Right cardiac atrium (tissue), 5 donors: ENCODE data around the gene MYH6. TPM values are rescaled to one million over a fixed set of nuclear protein-coding genes. Genes with fewer than 3 reads are reported as not detected.

Experiments
- ATAC-seq, 2 donors: fragments of 200-7000 bp; cut with Tn5 transposase; one replicate each; pipeline versions ENCODE4 v1.8.0 to v1.9.1; 2020; ENCODE audit warnings: moderate library complexity in 2 of 2, mild to moderate bottlenecking in 1 of 2
- DNase-seq, 3 donors: peaks; one replicate each; pipeline ENCODE4 v3.0.0-alpha.2; 2020
- H3K27ac ChIP-seq: one replicate; pipeline ENCODE4 v1.5.1; 2013; ENCODE audit warnings: mild to moderate bottlenecking, low read length, control low read depth, moderate library complexity
- H3K27me3 ChIP-seq: one replicate; pipeline ENCODE4 v1.6.1; 2013; ENCODE audit not compliant: control insufficient read depth, insufficient read depth
- H3K4me1 ChIP-seq: one replicate; pipeline ENCODE4 v1.6.1; 2013; ENCODE audit warnings: low read length; ENCODE audit not compliant: control insufficient read depth, insufficient read depth
- H3K4me3 ChIP-seq: one replicate; pipeline ENCODE4 v1.5.1; 2013; ENCODE audit warnings: low read length, control low read depth
- H3K9me3 ChIP-seq: one replicate; pipeline ENCODE4 v1.6.1; 2013; ENCODE audit warnings: low read length; ENCODE audit not compliant: control insufficient read depth
- WGBS: extraction: QIAGEN DNeasy Blood & Tissue Kit; methylation state at CpG from one replicate; pipeline ENCODE4 v1.1.7; 2013; 5-methylcytosine and 5-hydroxymethylcytosine counted together
- intact Hi-C, 4 donors: fragments of 100-400 bp; cut with DNase I; formaldehyde crosslinking; loops; one replicate each; pipeline versions ENCODE4 v1.11.0 to v1.14.0; 2022 to 2023
- microRNA-seq, 2 donors: library from miRNA; unstranded; fragments of <30 nt; microRNA quantifications; one replicate each; pipeline ENCODE4 v1.2.0, GENCODE V29; 2020 to 2021
- polyA plus RNA-seq: library from polyadenylated mRNA; stranded (reverse); fragments of 200-250 nt; gene quantifications from one replicate; pipeline ENCODE4 v1.2.3, GENCODE V29; 2013
- total RNA-seq, 4 donors: library from RNA; stranded (reverse); fragmentation: NEBNext Ultra II Directional; extraction: Animal tissue kit (Norgen Biotek cat#: 25700); gene quantifications; one replicate each; pipeline ENCODE4 v1.2.1, GENCODE V29; 2021
- donor health status: healthy with polysubstance abuse.
- donor health status: DM: no; HTN: yes; CAD: no.
- donor health status: DM: no; HTN: no; CAD: no.
- donor health status: DM: no; HTN: yes; CAD: no; lungs with severe emphysema.
- donor health status: DM: yes; HTN: yes; CAD: no.

MYH6 gene
- total and polyA plus RNA-seq, 5 donors = 11,120 to 15,773 (median 13,382) TPM

DNA sequence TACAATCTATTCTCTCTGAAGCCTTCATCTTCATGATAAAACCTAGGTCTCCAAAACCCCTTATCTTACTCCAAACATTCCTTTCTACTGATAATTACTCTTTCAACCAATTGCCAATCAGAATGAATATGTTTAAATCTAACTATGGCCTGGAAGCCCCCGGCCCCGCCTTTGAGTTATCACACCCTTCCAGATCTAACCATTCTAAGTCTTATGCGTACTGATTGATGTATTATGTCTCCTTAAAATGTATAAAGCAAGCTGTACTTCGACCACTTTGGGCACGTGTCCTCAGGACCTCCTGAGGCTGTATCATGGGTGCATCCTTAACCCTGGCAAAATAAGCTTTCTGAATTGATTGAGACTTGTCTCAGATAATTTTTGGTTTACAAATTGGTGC, 72.5 kb downstream of the MYH6 start:
- Histone ChIP-seq H3K9me3 (no peaks in the 10 kb centered on the region), H3K4me3 (no peak overlapping the region), H3K27ac (no peak overlapping the region), H3K4me1 (no peaks in the 10 kb centered on the region), H3K27me3 (no peaks in the 10 kb centered on the region)
- no peak for DNase-seq
- WGBS = 81% methylated on average over 5 of the region's 5 CpGs
- intact Hi-C loops = no loop called here
- ATAC-seq = no peak

Small RNA genes within 50 kb of the gene (microRNA-seq; reads per million reads assigned to microRNA genes)
- gene MIR208A (7,222 to 31,986 reads per million in 2 donors), gene MIR208B (4,189 to 7,770 reads per million in 2 donors)

Other genes starting within 250 kb of the MYH6 start
- 10 to 100 TPM in 2 of 4 donors, 1 to 10 TPM in 2; 6.9 to 11.7 (median 10.1) TPM for gene SLC7A8, start 224.6 kb downstream of the MYH6 start, total RNA-seq
- 7.8 TPM for gene SLC7A8, start 224.6 kb downstream of the MYH6 start, polyA plus RNA-seq
- gene RNF212B, start 170.3 kb downstream of the MYH6 start, total RNA-seq = not detected
- not detected for gene RNF212B, start 170.3 kb downstream of the MYH6 start, polyA plus RNA-seq
- 10 to 100 TPM in 2 of 4 donors, 1 to 10 TPM in 2; 8.4 to 12.7 (median 10.4) TPM for gene HOMEZ, start 122.1 kb downstream of the MYH6 start, total RNA-seq
- 9.8 TPM for gene HOMEZ, start 122.1 kb downstream of the MYH6 start, polyA plus RNA-seq
- gene PPP1R3E, start 105.4 kb downstream of the MYH6 start, total RNA-seq = 10 to 100 TPM in 2 of 4 donors, 1 to 10 TPM in 2; 6.1 to 15.3 (median 10.6) TPM
- gene PPP1R3E, start 105.4 kb downstream of the MYH6 start, polyA plus RNA-seq = 7.9 TPM
- 10 to 100 TPM; 40.4 to 51.9 (median 48.8) TPM for gene BCL2L2, start 101.4 kb downstream of the MYH6 start, total RNA-seq
- gene BCL2L2, start 101.4 kb downstream of the MYH6 start, polyA plus RNA-seq = 38.1 TPM
- gene PABPN1, start 86.8 kb downstream of the MYH6 start, total RNA-seq = 10 to 100 TPM; 93.6 to 97.9 (median 96.4) TPM
- 107 TPM for gene PABPN1, start 86.8 kb downstream of the MYH6 start, polyA plus RNA-seq
- 10 to 100 TPM; 42.4 to 72.5 (median 55.9) TPM for gene SLC22A17, start 55.4 kb downstream of the MYH6 start, total RNA-seq
- 47.2 TPM for gene SLC22A17, start 55.4 kb downstream of the MYH6 start, polyA plus RNA-seq
- gene EFS, start 43.1 kb downstream of the MYH6 start, total RNA-seq = 10 to 100 TPM in 1 of 4 donors, 1 to 10 TPM in 3; 6.7 to 10.1 (median 7.8) TPM
- 6.2 TPM for gene EFS, start 43.1 kb downstream of the MYH6 start, polyA plus RNA-seq
- not detected for gene IL25, start 35.5 kb downstream of the MYH6 start, total RNA-seq
- 0.09 TPM for gene IL25, start 35.5 kb downstream of the MYH6 start, polyA plus RNA-seq
- 1 to 10 TPM in 3 of 4 donors, under 1 TPM in 1; 0.36 to 1.4 (median 1.2) TPM for gene CMTM5, start 31.2 kb downstream of the MYH6 start, total RNA-seq
- gene CMTM5, start 31.2 kb downstream of the MYH6 start, polyA plus RNA-seq = 13.9 TPM
- 1,000 to 10,000 TPM in 1 of 4 donors, 100 to 1,000 TPM in 3; 461 to 2,251 (median 602) TPM for gene MYH7, start 27.4 kb upstream of the MYH6 start, total RNA-seq
- 1,734 TPM for gene MYH7, start 27.4 kb upstream of the MYH6 start, polyA plus RNA-seq
- gene NGDN, start 61.4 kb upstream of the MYH6 start, total RNA-seq = 10 to 100 TPM; 19.3 to 23.4 (median 21.8) TPM
- 26.8 TPM for gene NGDN, start 61.4 kb upstream of the MYH6 start, polyA plus RNA-seq
- gene ZFHX2, start 143.5 kb upstream of the MYH6 start, total RNA-seq = 1 to 10 TPM in 1 of 4 donors, under 1 TPM in 3; 0.31 to 1.0 (median 0.87) TPM
- gene ZFHX2, start 143.5 kb upstream of the MYH6 start, polyA plus RNA-seq = 0.50 TPM
- 10 to 100 TPM; 18.8 to 21.5 (median 20.9) TPM for gene THTPA, start 148.0 kb upstream of the MYH6 start, total RNA-seq
- gene THTPA, start 148.0 kb upstream of the MYH6 start, polyA plus RNA-seq = 22.9 TPM
- gene AP1G2, start 159.5 kb upstream of the MYH6 start, total RNA-seq = 10 to 100 TPM; 13.8 to 17.9 (median 15.4) TPM
- gene AP1G2, start 159.5 kb upstream of the MYH6 start, polyA plus RNA-seq = 12.9 TPM
- under 1 TPM; 0.11 to 0.38 (median 0.27) TPM for gene JPH4, start 170.5 kb upstream of the MYH6 start, total RNA-seq
- 0.23 TPM for gene JPH4, start 170.5 kb upstream of the MYH6 start, polyA plus RNA-seq
- not detected for gene DHRS2, start 228.1 kb upstream of the MYH6 start, total RNA-seq
- gene DHRS2, start 228.1 kb upstream of the MYH6 start, polyA plus RNA-seq = not detected